Fibroblast of pulmonary artery (primary cell): Measurements from ENCODE around the gene SCYGR6.
"Not testable (repeated sequence)": the region's sequence is repeated elsewhere in the genome, so short reads cannot be mapped to it uniquely, and the experiment has no call there.

Source experiments
- DNase-seq: peaks from one replicate; pipeline ENCODE4 v3.0.0-alpha.2; 2010; ENCODE audit warnings: low read depth
- H3K4me3 ChIP-seq: replicated peaks from 2 replicates; pipeline ENCODE4 v1.5.1; 2011; ENCODE audit warnings: low read depth, mild to moderate bottlenecking, control low read depth, low read length, moderate library complexity
- TF ChIP-seq, protein P1 (sequence below): IDR thresholded peaks from 2 replicates; pipeline ENCODE4 v1.5.1; 2011; ENCODE audit warnings: mild to moderate bottlenecking, control low read depth, low read length, inconsistent platforms; ENCODE audit errors: missing control alignments

Gene SCYGR6

DNA sequence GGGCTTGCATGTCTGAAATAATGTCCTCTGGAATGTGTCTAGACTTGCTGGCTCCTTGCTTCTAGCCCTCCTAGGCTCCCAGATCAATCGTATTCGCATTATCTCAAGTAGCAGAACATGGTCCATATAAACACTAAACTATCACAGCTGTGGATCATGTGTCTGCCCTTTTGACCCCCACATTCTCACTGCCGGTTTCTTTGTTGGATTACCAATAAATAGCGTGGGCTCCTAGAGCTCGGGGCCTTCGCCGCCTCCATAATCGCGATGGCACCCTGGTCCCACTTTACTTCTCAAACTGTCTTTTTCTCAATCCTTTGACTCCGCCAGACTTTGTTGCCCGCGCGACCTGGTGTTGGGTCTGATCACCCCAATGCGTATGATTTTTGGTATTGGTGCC, 14.8 kb upstream of the SCYGR6 start:
- TF ChIP-seq, protein P1, sequence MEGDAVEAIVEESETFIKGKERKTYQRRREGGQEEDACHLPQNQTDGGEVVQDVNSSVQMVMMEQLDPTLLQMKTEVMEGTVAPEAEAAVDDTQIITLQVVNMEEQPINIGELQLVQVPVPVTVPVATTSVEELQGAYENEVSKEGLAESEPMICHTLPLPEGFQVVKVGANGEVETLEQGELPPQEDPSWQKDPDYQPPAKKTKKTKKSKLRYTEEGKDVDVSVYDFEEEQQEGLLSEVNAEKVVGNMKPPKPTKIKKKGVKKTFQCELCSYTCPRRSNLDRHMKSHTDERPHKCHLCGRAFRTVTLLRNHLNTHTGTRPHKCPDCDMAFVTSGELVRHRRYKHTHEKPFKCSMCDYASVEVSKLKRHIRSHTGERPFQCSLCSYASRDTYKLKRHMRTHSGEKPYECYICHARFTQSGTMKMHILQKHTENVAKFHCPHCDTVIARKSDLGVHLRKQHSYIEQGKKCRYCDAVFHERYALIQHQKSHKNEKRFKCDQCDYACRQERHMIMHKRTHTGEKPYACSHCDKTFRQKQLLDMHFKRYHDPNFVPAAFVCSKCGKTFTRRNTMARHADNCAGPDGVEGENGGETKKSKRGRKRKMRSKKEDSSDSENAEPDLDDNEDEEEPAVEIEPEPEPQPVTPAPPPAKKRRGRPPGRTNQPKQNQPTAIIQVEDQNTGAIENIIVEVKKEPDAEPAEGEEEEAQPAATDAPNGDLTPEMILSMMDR: no peak
- no peak overlapping the region for H3K4me3 ChIP-seq
- no peak for DNase-seq

DNA sequence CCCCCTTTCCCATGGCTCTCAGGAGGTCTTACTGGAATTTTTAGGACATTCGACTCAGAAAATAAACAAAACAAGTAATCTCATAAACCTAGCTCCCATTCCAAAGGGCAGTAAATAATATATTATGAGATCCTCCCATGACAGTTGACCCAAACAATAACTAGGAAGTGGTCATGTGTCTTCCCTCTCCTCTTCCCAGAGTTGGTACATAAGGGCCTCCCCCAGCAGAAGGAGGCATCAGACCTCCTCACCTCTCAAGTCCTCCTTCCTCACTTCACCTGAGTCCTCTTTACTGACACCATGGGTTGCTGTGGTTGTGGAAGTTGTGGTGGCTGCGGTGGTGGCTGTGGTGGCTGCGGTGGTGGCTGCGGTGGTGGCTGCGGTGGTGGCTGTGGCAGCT, 3.5 kb upstream of the SCYGR6 start, which contains the start of gene SCYGR7:
Gene SCYGR7, plus strand, starts transcription at position 301 of the 400 bp plus-strand sequence. Its CDS starts 0 bp downstream, at position 301.
- no peak within 1 kb of the TSS for H3K4me3 ChIP-seq
- TF ChIP-seq, protein P1: no peak
- no peak for DNase-seq

DNA sequence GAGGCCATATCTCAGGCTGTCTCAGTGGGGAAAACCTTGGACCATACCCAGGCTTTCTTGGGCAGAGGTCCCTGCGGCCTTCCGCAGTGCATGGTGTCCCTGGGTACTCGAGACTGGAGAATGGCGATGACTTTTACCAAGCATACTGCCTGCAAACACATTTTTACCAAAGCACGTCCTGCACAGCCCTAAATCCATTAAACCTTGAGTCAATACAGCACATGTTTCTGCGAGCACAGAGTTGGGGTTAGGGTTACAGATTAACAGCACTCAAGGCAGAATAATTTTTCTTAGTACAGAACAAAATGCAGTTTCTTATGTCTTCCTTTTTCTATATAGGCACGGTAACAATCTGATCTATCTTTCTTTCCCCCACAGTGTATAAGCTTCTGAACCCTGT, 1.7 kb downstream of the SCYGR6 start:
- DNase-seq, H3K4me3 ChIP-seq: not testable (repeated sequence)

DNA sequence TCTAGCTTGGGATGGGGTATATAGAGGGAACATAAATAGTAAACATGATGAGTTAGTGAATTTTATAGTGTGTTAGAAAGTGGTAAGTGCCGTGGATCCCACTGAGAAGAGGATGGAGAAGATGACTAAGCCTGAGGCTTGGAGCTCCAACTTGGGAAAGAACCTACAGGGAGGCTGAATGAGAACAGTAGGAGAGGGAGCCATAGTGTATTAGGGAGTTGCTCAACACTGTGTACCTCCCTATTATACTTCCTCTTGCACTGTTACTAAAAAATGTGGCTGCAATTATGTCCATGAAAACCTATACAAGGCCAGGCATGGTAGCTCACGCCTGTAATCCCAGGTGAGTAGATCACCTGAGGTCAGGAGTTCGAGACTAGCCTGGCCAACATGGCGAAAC, 3.9 kb downstream of the SCYGR6 start:
- peak; percentile 39 for DNase-seq
- H3K4me3 ChIP-seq: no peak overlapping the region
- TF ChIP-seq, protein P1: no peak

DNA sequence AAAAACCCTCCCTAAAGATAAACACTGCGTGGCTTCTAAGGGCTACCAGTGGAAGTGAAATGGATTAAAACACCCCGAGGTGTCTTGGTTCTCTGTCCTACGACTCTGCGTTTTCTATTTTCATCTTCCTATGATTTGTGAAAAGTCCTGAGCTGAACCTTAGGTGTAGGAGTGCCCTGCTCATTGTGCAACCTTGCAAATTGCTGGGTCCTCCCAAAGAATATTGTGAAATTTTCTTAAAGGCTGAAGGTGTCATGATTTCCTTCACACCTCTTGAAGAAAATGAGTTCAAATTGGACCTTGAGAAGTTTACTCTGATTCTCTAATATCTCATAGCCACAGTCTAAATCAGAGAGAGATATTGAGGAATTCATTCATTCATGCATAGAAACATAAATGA, 4.9 kb downstream of the SCYGR6 start:
- TF ChIP-seq, protein P1: no peak
- no peak for DNase-seq
- no peak overlapping the region for H3K4me3 ChIP-seq

DNA sequence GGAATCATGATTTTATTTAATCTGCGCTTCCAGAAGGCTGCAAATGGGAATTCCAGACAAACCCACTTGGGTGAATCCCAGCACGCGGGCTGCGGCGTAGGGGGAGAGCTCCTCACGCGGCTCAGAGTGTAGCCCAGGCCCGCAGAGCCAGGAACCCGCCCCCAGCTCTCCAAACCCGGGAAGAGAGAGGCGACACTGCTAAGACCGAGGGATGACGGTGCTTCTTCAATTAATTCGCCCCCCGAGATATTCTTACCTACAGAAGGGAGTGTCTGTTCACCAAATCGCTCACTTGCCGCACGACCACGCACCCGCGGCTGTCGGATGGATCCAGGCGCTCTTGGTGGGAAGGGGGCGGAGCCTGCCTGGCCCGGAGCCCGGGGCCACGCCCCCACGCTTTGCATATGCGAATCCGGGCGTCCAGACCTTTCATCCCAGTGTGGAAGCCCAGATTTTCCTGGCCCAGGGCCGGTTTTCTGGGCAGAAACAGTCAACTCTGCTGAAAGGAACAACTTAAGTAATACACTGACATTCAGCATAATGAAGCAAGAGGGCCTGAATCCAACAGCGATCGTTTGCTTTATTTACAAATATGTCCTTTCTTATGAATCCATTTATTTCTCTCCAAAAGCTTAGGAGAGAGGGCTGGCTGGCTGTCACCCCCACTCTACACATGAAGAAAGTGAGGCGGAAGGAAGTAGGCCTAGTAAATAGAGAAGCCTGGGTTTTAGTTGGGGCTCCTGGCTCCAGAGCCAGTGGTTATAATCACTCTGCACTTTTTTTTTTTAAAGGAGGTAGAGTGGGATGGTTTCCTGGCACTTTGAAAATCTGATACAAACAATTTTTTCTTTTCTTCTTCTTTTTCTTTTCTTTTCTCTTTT, 6.6 kb downstream of the SCYGR6 start, which contains the start of gene SLC19A3:
Gene SLC19A3, minus strand, starts transcription at position 342 of the 881 bp plus-strand sequence. CDS start 15,710 bp downstream, outside the sequence.
- DNase-seq: peak; percentile 96
- peak within 1 kb of the TSS; percentile 61 for H3K4me3 ChIP-seq
- TF ChIP-seq, protein P1: no peak

DNA sequence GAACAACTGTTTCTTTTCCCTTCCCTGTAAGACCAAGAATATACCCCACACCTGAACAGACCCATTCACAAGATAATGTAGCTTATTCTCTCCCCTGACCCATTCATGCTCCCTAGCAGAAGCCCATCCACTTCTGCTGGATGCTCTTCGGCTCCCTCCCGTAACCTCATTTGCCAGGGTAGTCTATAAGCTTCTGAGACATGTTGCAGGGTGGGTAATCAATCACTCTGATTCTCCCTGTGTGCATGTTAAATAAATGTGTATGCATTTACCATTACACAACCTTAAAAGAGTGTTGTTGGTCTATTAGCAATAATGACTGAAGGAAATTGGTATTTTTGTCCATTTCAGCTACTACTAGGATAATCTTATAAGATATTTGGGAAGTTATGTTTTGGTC, 8.1 kb downstream of the SCYGR6 start:
- DNase-seq: no peak
- no peak overlapping the region for H3K4me3 ChIP-seq
- TF ChIP-seq, protein P1: no peak
